ENCODE measurements around the gene WDSUB1.

WDSUB1 gene

GRCh38 chr2:159217676-159218075, 68.8 kb downstream of the WDSUB1 start:
- in situ Hi-C loops (cut with MboI; ENCODE audit: low pct_unique_long_range_greater_than_20kb, low sequenced_read_pairs, unreplicated experiment) = no loop called here
- no peak for TF ChIP-seq CTCF (IDR thresholded peaks at IDR 0.05; ENCODE audit: extremely low read depth, insufficient read depth, missing control alignments)
- DNase-seq (ENCODE audit: low spot score) = no peak

GRCh38 chr2:159215116-159215515, 71.4 kb downstream of the WDSUB1 start:
- in situ Hi-C loops (cut with MboI; ENCODE audit: low pct_unique_long_range_greater_than_20kb, low sequenced_read_pairs, unreplicated experiment) = no loop called here
- no peak for DNase-seq (ENCODE audit: low spot score)
- no peak for TF ChIP-seq CTCF (IDR thresholded peaks at IDR 0.05; ENCODE audit: extremely low read depth, insufficient read depth, missing control alignments)

GRCh38 chr2:159214325-159214865, 72.1 kb downstream of the WDSUB1 start:
- no peak for TF ChIP-seq CTCF (IDR thresholded peaks at IDR 0.05; ENCODE audit: extremely low read depth, insufficient read depth, missing control alignments)
- DNase-seq (ENCODE audit: low spot score) = no peak
- in situ Hi-C loops (cut with MboI; ENCODE audit: low pct_unique_long_range_greater_than_20kb, low sequenced_read_pairs, unreplicated experiment) = no loop called here

- no peak for TF ChIP-seq CTCF (IDR thresholded peaks at IDR 0.05; ENCODE audit: extremely low read depth, insufficient read depth, missing control alignments)
- in situ Hi-C loops (cut with MboI; ENCODE audit: low pct_unique_long_range_greater_than_20kb, low sequenced_read_pairs, unreplicated experiment) = no loop called here
- no peak for DNase-seq (ENCODE audit: low spot score)
These were observed 73.2 kb downstream of the WDSUB1 start for GRCh38 chr2:159213296-159213695.

- TF ChIP-seq CTCF (IDR thresholded peaks at IDR 0.05; ENCODE audit: extremely low read depth, insufficient read depth, missing control alignments) = no peak
- in situ Hi-C loops (cut with MboI; ENCODE audit: low pct_unique_long_range_greater_than_20kb, low sequenced_read_pairs, unreplicated experiment) = no loop called here
- no peak for DNase-seq (ENCODE audit: low spot score)
These were observed 74.8 kb downstream of the WDSUB1 start for GRCh38 chr2:159211447-159212396.

GRCh38 chr2:159209341-159210306, 76.9 kb downstream of the WDSUB1 start:
- no peak for TF ChIP-seq CTCF (IDR thresholded peaks at IDR 0.05; ENCODE audit: extremely low read depth, insufficient read depth, missing control alignments)
- DNase-seq (ENCODE audit: low spot score) = no peak
- in situ Hi-C loops (cut with MboI; ENCODE audit: low pct_unique_long_range_greater_than_20kb, low sequenced_read_pairs, unreplicated experiment) = no loop called here

All from GM13977 (cell line).